Transverse colon (tissue), 4 donors: ENCODE results near the gene VPS13D. TPM values are rescaled to one million over a fixed set of nuclear protein-coding genes. Genes with fewer than 3 reads are reported as not detected.

Experiments
- DNase-seq: peaks from one replicate; pipeline ENCODE4 v3.0.0-alpha.2; 2019
- H3K27ac ChIP-seq, 4 donors: fragments of 200-600 bp; sonication (generic); 2 replicates each; pipeline ENCODE4 v1.5.1; 2016 to 2018; ENCODE audit warnings: inconsistent platforms in 4 of 4
- H3K27me3 ChIP-seq: fragments of 200-600 bp; sonication (generic); 2 replicates; pipeline ENCODE4 v1.5.1; 2017; ENCODE audit warnings: inconsistent platforms
- H3K36me3 ChIP-seq, 4 donors: fragments of 200-600 bp; sonication (generic); 2 replicates each; pipeline ENCODE4 v1.5.1; 2017 to 2019; ENCODE audit warnings: inconsistent platforms in 4 of 4
- H3K4me1 ChIP-seq, 4 donors: fragments of 200-600 bp; sonication (generic); 2 replicates each; pipeline ENCODE4 v1.5.1; 2017 to 2020; ENCODE audit warnings: inconsistent platforms in 4 of 4
- H3K4me3 ChIP-seq, 4 donors: fragments of 200-600 bp; sonication (generic); 1 replicate in 1 of 4; 2 replicates in 3 of 4; pipeline versions ENCODE4 v1.5.1 to v1.6.1; 2017 to 2019; ENCODE audit warnings: inconsistent platforms in 4 of 4
- H3K9me3 ChIP-seq, 2 donors: fragments of 200-600 bp; sonication (generic); 2 replicates each; pipeline ENCODE4 v1.5.1; 2017 to 2019; ENCODE audit warnings: inconsistent platforms in 2 of 2
- CTCF ChIP-seq, 5 experiments: fragments of 200-600 bp in 3 of 5; fragments of 450-650 bp in 2 of 5; sonication (generic) in 3 of 5; IDR thresholded peaks; 1 replicate in 2 of 5; 2 replicates in 3 of 5; pipeline ENCODE4 v1.5.1; 2016 to 2017; ENCODE audit warnings: antibody characterized with exemption in 5 of 5, inconsistent platforms in 3 of 5, mild to moderate bottlenecking in 2 of 5, moderate library complexity in 1 of 5
- EP300 ChIP-seq: sonication (generic); formaldehyde crosslinking; IDR thresholded peaks from one replicate; pipeline ENCODE4 v1.6.1; 2017; ENCODE audit warnings: antibody characterized with exemption, low read depth
- POLR2A ChIP-seq: fragments of 450-650 bp; IDR thresholded peaks from one replicate; pipeline ENCODE4 v1.6.1; 2016; ENCODE audit warnings: antibody characterized with exemption, mild to moderate bottlenecking, moderate library complexity
- POLR2AphosphoS5 ChIP-seq, 3 donors: sonication (generic); formaldehyde crosslinking; IDR thresholded peaks; one replicate each; pipeline ENCODE4 v1.6.1; 2016; ENCODE audit warnings: antibody characterized with exemption in 3 of 3
- WGBS, 2 donors: methylation state at CpG; one replicate each; pipeline ENCODE4 v1.1.5; 2018; ENCODE audit warnings: low coverage in 1 of 2; 5-methylcytosine and 5-hydroxymethylcytosine counted together
- in situ Hi-C, 4 donors: fragments of 200-750 bp; cut with MboI; loops; one replicate each; pipeline versions ENCODE4 v1.15.0 to v1.15.1; 2017; ENCODE audit warnings: low sequenced_read_pairs in 3 of 4, low pct_ligation_motif_present in 1 of 4, low pct_unique_long_range_greater_than_20kb in 1 of 4
- intact Hi-C: fragments of 100-400 bp; cut with DNase I; formaldehyde crosslinking; loops from one replicate; pipeline ENCODE4 v1.15.1; 2023; ENCODE audit warnings: low total_unique reads
- total RNA-seq, 4 donors: library from RNA; depleted of rRNA; stranded (reverse); fragments of >200 nt; gene quantifications; one replicate each; pipeline ENCODE4 v1.1.0, GENCODE V29; 2016

Gene VPS13D
- total RNA-seq, 4 donors from 2014 or later, result 101 to 136 (median 116) TPM

- no peak overlapping the region for H3K4me3 ChIP-seq
- 92 to 100% methylated on average over 4 to 10 of the region's 10 CpGs for WGBS, 2 donors
- H3K9me3 ChIP-seq, result no peaks in the 10 kb centered on the region
- H3K27ac ChIP-seq, result no peak overlapping the region
- in situ Hi-C loops, result loop anchor here in 1 of 4 donors (25.0 kb wide), 1 partner anchor 212 kb away; the partner anchor contains the start of gene DHRS3
- H3K4me1 ChIP-seq, result peaks cover 1 to 10% (median 4%) of the 10 kb centered on the region in 4 donors
- no peak for DNase-seq
- no peaks in the 10 kb centered on the region for H3K27me3 ChIP-seq
- intact Hi-C loops, result loop anchor here (10.0 kb wide), 1 partner anchor 255 kb away; no protein-coding TSS in a partner anchor
- TF ChIP-seq EP300 (no peak), POLR2A (no peak), CTCF (IDR thresholded peaks at IDR 0.05) (no peak), POLR2AphosphoS5 (IDR thresholded peaks at IDR 0.05) (no peak)
- H3K36me3 ChIP-seq, result no peaks in the 10 kb centered on the region
These were observed 170.3 kb downstream of the VPS13D start for GRCh38 chr1:12400027-12400693.

GRCh38 chr1:12402159-12402673 lies 172.4 kb downstream of the VPS13D start:
- Histone ChIP-seq H3K4me1 (peaks cover 14 to 30% (median 24%) of the 10 kb centered on the region in 4 donors), H3K27ac (no peak overlapping the region), H3K36me3 (no peaks in the 10 kb centered on the region), H3K4me3 (no peak overlapping the region), H3K9me3 (no peaks in the 10 kb centered on the region), H3K27me3 (no peaks in the 10 kb centered on the region)
- DNase-seq, result no peak
- intact Hi-C loops (loop anchor here (10.0 kb wide), 1 partner anchor 253 kb away; no protein-coding TSS in a partner anchor), in situ Hi-C loops (loop anchor here in 1 of 4 donors (25.0 kb wide), 1 partner anchor 210 kb away; the partner anchor contains the start of gene DHRS3)
- TF ChIP-seq POLR2AphosphoS5 (IDR thresholded peaks at IDR 0.05), result no peak
- TF ChIP-seq CTCF (IDR thresholded peaks at IDR 0.05), result no peak
- 92 to 94% methylated on average over 3 of the region's 3 CpGs for WGBS, 2 donors

GRCh38 chr1:12402842-12403241 lies 173.0 kb downstream of the VPS13D start:
- in situ Hi-C loops, result loop anchor here in 1 of 4 donors (25.0 kb wide), 1 partner anchor 209 kb away; the partner anchor contains the start of gene DHRS3
- H3K9me3 ChIP-seq, result no peaks in the 10 kb centered on the region
- DNase-seq, result no peak
- no peaks in the 10 kb centered on the region for H3K36me3 ChIP-seq
- H3K27me3 ChIP-seq, result no peaks in the 10 kb centered on the region
- no peak overlapping the region for H3K4me3 ChIP-seq
- no peak overlapping the region for H3K27ac ChIP-seq
- intact Hi-C loops, result loop anchor here (10.0 kb wide), 1 partner anchor 252 kb away; no protein-coding TSS in a partner anchor
- TF ChIP-seq POLR2A, result no peak
- no peak for TF ChIP-seq POLR2AphosphoS5 (IDR thresholded peaks at IDR 0.05)
- no peak for TF ChIP-seq EP300
- no peak for TF ChIP-seq CTCF (IDR thresholded peaks at IDR 0.05)
- WGBS, 2 donors, result 100% methylated on average over 1 of the region's 1 CpG
- H3K4me1 ChIP-seq, result peaks cover 18 to 32% (median 30%) of the 10 kb centered on the region in 4 donors

GRCh38 chr1:12404918-12405317 lies 175.1 kb downstream of the VPS13D start:
- Histone ChIP-seq H3K27ac (peak overlapping the region in 3 of 4 donors; percentile 42 to 60 (median 49)), H3K4me1 (peaks cover 25 to 50% (median 46%) of the 10 kb centered on the region in 4 donors), H3K27me3 (no peaks in the 10 kb centered on the region), H3K36me3 (no peaks in the 10 kb centered on the region), H3K9me3 (no peaks in the 10 kb centered on the region), H3K4me3 (no peak overlapping the region)
- TF ChIP-seq POLR2A (no peak), CTCF (IDR thresholded peaks at IDR 0.05) (no peak), EP300 (no peak), POLR2AphosphoS5 (IDR thresholded peaks at IDR 0.05) (no peak)
- in situ Hi-C loops (loop anchor here in 1 of 4 donors (25.0 kb wide), 1 partner anchor 207 kb away; the partner anchor contains the start of gene DHRS3), intact Hi-C loops (loop anchor here (10.0 kb wide), 1 partner anchor 250 kb away; no protein-coding TSS in a partner anchor)
- DNase-seq, result no peak
- WGBS, 2 donors, result 95 to 100% methylated on average over 3 to 13 of the region's 13 CpGs
